ENCODE data around the gene ZDHHC16.

GRCh38 chr10:97459933-97460332 lies 14.0 kb downstream of the ZDHHC16 start:
- TF ChIP-seq CTCF (IDR thresholded peaks at IDR 0.05) (no peak), POLR2A (IDR thresholded peaks at IDR 0.05) (no peak)
